ENCODE data around the gene CHN2.

Gene CHN2

DNA sequence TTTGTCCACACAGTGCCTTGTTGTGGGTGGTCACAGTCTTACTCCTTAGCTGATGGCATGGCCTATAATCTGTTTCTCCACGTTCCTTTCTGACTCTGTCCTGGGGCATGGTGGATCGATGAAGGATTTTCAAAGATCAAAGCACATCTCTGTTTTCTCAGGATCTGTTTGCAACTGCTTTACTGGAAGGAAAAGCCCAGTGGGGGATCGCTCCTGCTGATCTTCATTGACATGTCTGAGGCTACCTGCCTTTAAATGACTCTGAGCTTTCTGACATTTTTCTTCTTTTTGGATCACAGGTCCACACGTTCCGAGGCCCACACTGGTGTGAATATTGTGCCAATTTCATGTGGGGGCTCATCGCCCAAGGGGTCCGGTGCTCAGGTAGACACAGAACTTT is 301.1 kb downstream of the CHN2 start (continued):
- TF ChIP-seq TSHZ2 (CRISPR knock-in tag; IDR thresholded peaks at IDR 0.05) (no peak), ISL1 (CRISPR knock-in tag; IDR thresholded peaks at IDR 0.05) (no peak)

DNA sequence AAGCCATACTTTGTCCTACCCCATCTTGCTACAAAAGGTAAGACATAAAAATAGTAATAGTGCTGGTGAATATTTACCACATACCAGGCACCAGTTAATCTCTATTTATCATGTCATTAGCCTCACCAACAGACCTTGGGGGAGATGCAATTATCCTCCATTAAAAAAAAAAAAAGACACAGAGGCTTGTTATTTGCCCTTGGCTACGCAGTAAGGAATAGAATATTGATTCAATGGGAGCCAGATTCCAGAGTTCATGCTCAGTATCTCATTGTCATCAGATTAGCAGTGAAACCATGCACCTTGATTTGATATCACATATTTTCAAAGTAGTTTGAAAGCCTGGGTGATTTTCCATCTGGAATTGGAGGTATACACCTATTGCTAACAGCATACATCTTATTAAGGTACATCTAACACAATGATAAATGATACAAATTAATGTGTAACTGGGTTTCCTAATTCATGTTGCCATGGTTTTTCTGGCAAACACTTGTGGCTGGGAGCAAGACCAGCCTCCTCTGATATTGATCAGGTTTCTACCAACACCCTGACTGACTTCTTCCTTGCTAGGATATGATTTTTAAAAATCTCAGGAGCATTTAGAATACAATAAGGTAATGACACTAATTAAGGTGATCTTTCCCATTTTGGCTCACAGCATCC is 301.9 kb downstream of the CHN2 start:
- ATAC-seq = no peak
- TF ChIP-seq PPARA (CRISPR knock-in tag; IDR thresholded peaks at IDR 0.05; ENCODE audit: borderline replicate concordance) (no peak), ISL1 (CRISPR knock-in tag; IDR thresholded peaks at IDR 0.05) (peak; percentile 67), ZNF70 (CRISPR knock-in tag; IDR thresholded peaks at IDR 0.05) (no peak), BACH2 (CRISPR knock-in tag; IDR thresholded peaks at IDR 0.05; ENCODE audit: borderline replicate concordance) (no peak), ZFP3 (CRISPR knock-in tag; IDR thresholded peaks at IDR 0.05) (no peak), TCF4 (CRISPR knock-in tag; IDR thresholded peaks at IDR 0.05; ENCODE audit: borderline replicate concordance) (peak; percentile 63)

- TF ChIP-seq TSHZ2 (CRISPR knock-in tag; IDR thresholded peaks at IDR 0.05) (no peak), CSDC2 (CRISPR knock-in tag; IDR thresholded peaks at IDR 0.05) (no peak), ESRRG (CRISPR knock-in tag; IDR thresholded peaks at IDR 0.05) (no peak), OSR1 (CRISPR knock-in tag; IDR thresholded peaks at IDR 0.05) (no peak), BACH2 (CRISPR knock-in tag; IDR thresholded peaks at IDR 0.05; ENCODE audit: borderline replicate concordance) (no peak), PATZ1 (CRISPR knock-in tag; IDR thresholded peaks at IDR 0.05; ENCODE audit: borderline replicate concordance) (no peak), ZC3H10 (CRISPR knock-in tag; IDR thresholded peaks at IDR 0.05) (no peak), TOX (CRISPR knock-in tag; IDR thresholded peaks at IDR 0.05; ENCODE audit: borderline replicate concordance) (no peak), GLIS3 (CRISPR knock-in tag; IDR thresholded peaks at IDR 0.05) (no peak), PPARA (CRISPR knock-in tag; IDR thresholded peaks at IDR 0.05; ENCODE audit: borderline replicate concordance) (no peak), ZNF8 (CRISPR knock-in tag; IDR thresholded peaks at IDR 0.05) (no peak), SNAI2 (CRISPR knock-in tag; IDR thresholded peaks at IDR 0.05) (no peak)
- TF ChIP-seq, protein P1, sequence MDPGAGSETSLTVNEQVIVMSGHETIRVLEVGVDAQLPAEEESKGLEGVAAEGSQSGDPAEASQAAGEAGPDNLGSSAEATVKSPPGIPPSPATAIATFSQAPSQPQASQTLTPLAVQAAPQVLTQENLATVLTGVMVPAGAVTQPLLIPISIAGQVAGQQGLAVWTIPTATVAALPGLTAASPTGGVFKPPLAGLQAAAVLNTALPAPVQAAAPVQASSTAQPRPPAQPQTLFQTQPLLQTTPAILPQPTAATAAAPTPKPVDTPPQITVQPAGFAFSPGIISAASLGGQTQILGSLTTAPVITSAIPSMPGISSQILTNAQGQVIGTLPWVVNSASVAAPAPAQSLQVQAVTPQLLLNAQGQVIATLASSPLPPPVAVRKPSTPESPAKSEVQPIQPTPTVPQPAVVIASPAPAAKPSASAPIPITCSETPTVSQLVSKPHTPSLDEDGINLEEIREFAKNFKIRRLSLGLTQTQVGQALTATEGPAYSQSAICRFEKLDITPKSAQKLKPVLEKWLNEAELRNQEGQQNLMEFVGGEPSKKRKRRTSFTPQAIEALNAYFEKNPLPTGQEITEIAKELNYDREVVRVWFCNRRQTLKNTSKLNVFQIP (CRISPR knock-in tag; IDR thresholded peaks at IDR 0.05; ENCODE audit: borderline replicate concordance, low read depth) = no peak
- ATAC-seq = no peak
Measured at GRCh38 chr7:29499932-29500331, 305.4 kb downstream of the CHN2 start.

- ATAC-seq = peak; percentile 28; the same call in 2 of the 3 replicates
- TF ChIP-seq ZNF8 (CRISPR knock-in tag; IDR thresholded peaks at IDR 0.05) = no peak
Measured at GRCh38 chr7:29500719-29501118, 306.1 kb downstream of the CHN2 start.

DNA sequence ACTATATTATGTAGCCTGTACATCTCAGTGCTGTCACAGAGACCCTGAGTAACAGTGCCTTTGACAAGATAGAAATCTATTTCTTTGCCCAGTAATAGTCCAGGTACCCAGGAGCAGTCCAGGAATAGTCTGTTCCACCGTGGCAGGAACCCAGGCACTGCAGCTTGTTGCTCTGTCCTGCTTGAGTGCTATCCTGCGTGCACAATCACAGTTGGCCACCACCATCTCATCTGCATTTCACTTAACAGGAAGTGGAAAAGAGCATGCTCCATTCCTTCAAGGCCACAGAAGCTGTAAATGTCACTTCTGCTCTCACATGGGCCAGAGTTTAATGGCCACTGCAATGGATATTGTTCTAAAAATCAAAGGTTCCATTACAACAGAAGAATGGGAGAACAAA is 307.6 kb downstream of the CHN2 start:
- ATAC-seq = no peak
- no peak for TF ChIP-seq ZFP30 (CRISPR knock-in tag; IDR thresholded peaks at IDR 0.05)
- no peak for TF ChIP-seq ZFP3 (CRISPR knock-in tag; IDR thresholded peaks at IDR 0.05)
- TF ChIP-seq OSR1 (CRISPR knock-in tag; IDR thresholded peaks at IDR 0.05) = no peak
- no peak for TF ChIP-seq CSDC2 (CRISPR knock-in tag; IDR thresholded peaks at IDR 0.05)
- no peak for TF ChIP-seq TOX (CRISPR knock-in tag; IDR thresholded peaks at IDR 0.05; ENCODE audit: borderline replicate concordance)
- no peak for TF ChIP-seq ZNF565 (CRISPR knock-in tag; conservative IDR thresholded peaks at IDR 0.05; ENCODE audit: low read depth)
- no peak for TF ChIP-seq CSRNP3 (CRISPR knock-in tag; IDR thresholded peaks at IDR 0.05)

Data from SK-N-SH treated with all-trans-retinoic acid at 6 μM for 48 hours (cell line).